ENCODE results near the gene CDKAL1.
"Not testable (repeated sequence)": the region's sequence is repeated elsewhere in the genome, so short reads cannot be mapped to it uniquely, and the experiment has no call there.

The CDKAL1 gene

GRCh38 chr6:21241231-21242130 lies 707.2 kb downstream of the CDKAL1 start:
- DNase-seq, result no peak

GRCh38 chr6:21244897-21245470 lies 710.7 kb downstream of the CDKAL1 start:
- no peak for DNase-seq

GRCh38 chr6:21245488-21245887 lies 711.2 kb downstream of the CDKAL1 start:
- DNase-seq, result no peak

GRCh38 chr6:21246075-21246474 lies 711.8 kb downstream of the CDKAL1 start:
- no peak for DNase-seq

GRCh38 chr6:21254460-21254859 lies 720.2 kb downstream of the CDKAL1 start:
- not testable (repeated sequence) for DNase-seq

- no peak for DNase-seq
Observed at GRCh38 chr6:21256197-21256596, 721.9 kb downstream of the CDKAL1 start.

- no peak for DNase-seq
Observed at GRCh38 chr6:21257125-21257524, 722.9 kb downstream of the CDKAL1 start.

- DNase-seq, result no peak
Observed at GRCh38 chr6:21258665-21259064, 724.4 kb downstream of the CDKAL1 start.

- DNase-seq, result no peak
Observed at GRCh38 chr6:21259660-21260059, 725.4 kb downstream of the CDKAL1 start.

GRCh38 chr6:21262504-21262903 lies 728.2 kb downstream of the CDKAL1 start:
- no peak for DNase-seq

- DNase-seq, result peak; percentile 85
Observed at GRCh38 chr6:21263531-21264287, 729.5 kb downstream of the CDKAL1 start.

GRCh38 chr6:21264288-21265033 lies 730.2 kb downstream of the CDKAL1 start:
- DNase-seq, result peak; percentile 85

GRCh38 chr6:21265034-21265729 lies 730.9 kb downstream of the CDKAL1 start:
- no peak for DNase-seq

- no peak for DNase-seq
Observed at GRCh38 chr6:21265730-21266044, 731.4 kb downstream of the CDKAL1 start.

GRCh38 chr6:21270636-21271201 lies 736.5 kb downstream of the CDKAL1 start:
- DNase-seq, result no peak

- no peak for DNase-seq
Observed at GRCh38 chr6:21271428-21272155, 737.3 kb downstream of the CDKAL1 start.

- no peak for DNase-seq
Observed at GRCh38 chr6:21273451-21273850, 739.2 kb downstream of the CDKAL1 start.

GRCh38 chr6:21274851-21275250 lies 740.6 kb downstream of the CDKAL1 start:
- no peak for DNase-seq

GRCh38 chr6:21277601-21278374 lies 743.5 kb downstream of the CDKAL1 start:
- DNase-seq, result no peak

GRCh38 chr6:21278375-21278745 lies 744.1 kb downstream of the CDKAL1 start:
- DNase-seq, result no peak

GRCh38 chr6:21279619-21280018 lies 745.4 kb downstream of the CDKAL1 start:
- DNase-seq, result no peak

Measured in NCI-H2029 (cell line).